Measurements from ENCODE around the gene SAMD4A.

GRCh38 chr14:54652188-54652587 lies 85.3 kb downstream of the SAMD4A start:
- TF ChIP-seq CTCF (IDR thresholded peaks at IDR 0.05) (no peak), POLR2A (IDR thresholded peaks at IDR 0.05) (no peak), POLR2AphosphoS5 (IDR thresholded peaks at IDR 0.05) (peak; percentile 80 to 90 (median 84))
